HG03565 (cell line): ENCODE measurements around the gene LACC1.

Experiments used
- ATAC-seq: cut with Tn5 transposase; IDR thresholded peaks from one replicate; pipeline ENCODE4 v1.9.1; 2021; ENCODE audit warnings: mild to moderate bottlenecking, moderate library complexity; ENCODE audit not compliant: unreplicated experiment

Gene LACC1

DNA sequence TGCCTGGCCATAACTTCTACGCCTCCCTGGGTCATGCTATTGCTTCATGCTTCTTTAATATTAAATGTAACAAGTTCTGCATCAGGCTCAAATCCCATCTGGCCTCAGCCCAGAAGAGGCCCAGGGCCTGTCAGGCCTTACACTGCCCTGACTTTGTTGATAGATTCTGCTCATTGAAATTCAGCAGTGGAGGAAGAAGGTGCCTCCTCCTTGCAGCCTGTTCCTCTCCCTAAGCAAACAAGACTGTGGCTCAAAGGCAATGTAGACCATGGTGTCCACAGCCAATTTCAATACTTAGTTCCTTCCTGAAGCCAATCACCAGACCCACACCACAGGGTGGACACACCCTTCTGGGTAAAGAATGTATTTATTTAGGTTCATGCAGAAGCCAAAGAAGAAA, 59.4 kb downstream of the LACC1 start:
- ATAC-seq = no peak

DNA sequence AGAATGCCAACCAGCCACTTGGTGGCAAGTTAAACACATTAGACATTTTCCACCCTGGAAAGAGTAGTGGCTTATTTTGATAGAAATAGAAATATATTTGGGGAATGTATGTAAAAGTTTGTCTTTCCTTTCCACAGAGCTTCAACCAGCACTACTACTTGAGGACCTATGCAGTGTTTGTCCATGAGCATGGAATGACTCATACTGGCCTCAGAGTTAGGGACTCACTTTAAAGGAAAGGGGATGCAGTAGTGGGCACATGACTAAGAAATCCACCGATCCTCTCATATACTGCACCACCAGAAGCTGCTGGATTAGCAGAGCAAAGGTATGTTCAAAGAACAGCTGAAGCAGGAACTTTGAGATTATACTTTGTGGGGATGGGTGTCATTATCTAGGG, 62.6 kb downstream of the LACC1 start:
- ATAC-seq = no peak
